ENCODE measurements around the gene LMX1B. TPM values are rescaled to one million over a fixed set of nuclear protein-coding genes. Genes with fewer than 3 reads are reported as not detected.
"Not testable (repeated sequence)": the region's sequence is repeated elsewhere in the genome, so short reads cannot be mapped to it uniquely, and the experiment has no call there.

The LMX1B gene
- total RNA-seq, 1 experiment from 2014 or later, result 2.6 TPM

DNA sequence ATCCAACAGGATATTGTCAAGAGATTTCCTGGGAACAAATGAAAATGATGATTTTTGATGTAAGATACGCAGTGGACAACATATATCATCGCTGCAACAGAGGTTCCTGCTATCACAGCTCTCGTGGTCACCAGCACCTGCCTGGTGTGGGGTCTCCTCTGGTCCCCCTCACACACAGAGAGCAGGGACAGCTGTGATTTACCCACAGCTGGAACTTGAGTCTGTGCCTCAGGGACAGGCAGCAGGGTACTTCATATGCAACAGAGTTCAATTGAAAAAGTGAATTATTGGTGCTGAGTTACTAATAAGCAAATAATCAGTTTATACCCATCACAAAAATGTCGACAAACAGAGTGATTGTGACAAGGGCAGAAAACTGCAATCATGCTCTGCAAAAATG is 93.4 kb downstream of the LMX1B start:
- intact Hi-C loops (cut with micrococcal nuclease; ENCODE audit: unreplicated experiment), result no loop called here
- no peak for TF ChIP-seq TCF7L2 (IDR thresholded peaks at IDR 0.05; ENCODE audit: low read depth, low read length)
- ATAC-seq, result no peak
- no peak for DNase-seq (ENCODE audit: low read depth, low spot score)
- in situ Hi-C loops (cut with HindIII; ENCODE audit: low pct_unique_long_range_greater_than_20kb, low sequenced_read_pairs), result no loop called here
- no peak overlapping the region for H3K4me3 ChIP-seq (ENCODE audit: low read depth in 2 of 2, low read length in 2 of 2)
- peaks cover 4% of the 10 kb centered on the region for H3K4me1 ChIP-seq (ENCODE audit: control insufficient read depth, insufficient read depth, low read length)
- no peaks in the 10 kb centered on the region for H3K36me3 ChIP-seq (ENCODE audit: control insufficient read depth, insufficient read depth, low read length)
- ChIA-PET CTCF (interaction anchor here (1.0 to 2.9 kb wide), 4 partner anchors 20 to 74 kb away, joined by 3 to 33 read pairs (median 3); no protein-coding TSS in a partner anchor), POLR2A (no interaction called here)
- no peak overlapping the region for H3K27ac ChIP-seq (ENCODE audit: low read length)
- no peaks in the 10 kb centered on the region for H3K27me3 ChIP-seq (ENCODE audit: control insufficient read depth, insufficient read depth, low read length)
- BruUV-seq (replicated peaks), result no TSS peak
- no peaks in the 10 kb centered on the region for H3K9me3 ChIP-seq (ENCODE audit: control insufficient read depth, insufficient read depth, low read depth, low read length)

DNA sequence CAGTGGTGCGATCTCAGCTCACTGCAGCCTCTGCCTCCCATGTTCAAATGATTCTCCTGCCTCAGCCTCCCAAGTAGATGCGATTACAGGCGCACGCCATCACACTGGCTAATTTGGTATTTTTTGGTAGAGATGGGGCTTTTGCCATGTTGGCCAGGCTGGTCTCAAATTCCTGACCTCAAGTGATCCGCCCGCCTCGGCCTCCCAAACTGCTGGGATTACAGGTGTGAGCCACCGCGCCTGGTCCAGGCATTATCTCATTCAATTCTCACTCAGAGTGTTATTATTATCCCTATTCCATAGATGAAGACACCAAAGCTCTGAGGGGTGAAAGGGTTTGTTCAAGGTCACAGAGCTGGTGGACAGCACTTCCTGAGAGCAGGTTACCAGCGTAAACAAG is 94.0 kb downstream of the LMX1B start:
- H3K36me3 ChIP-seq (ENCODE audit: control insufficient read depth, insufficient read depth, low read length); ATAC-seq; intact Hi-C loops (cut with micrococcal nuclease; ENCODE audit: unreplicated experiment); DNase-seq (ENCODE audit: low read depth, low spot score); BruUV-seq (replicated peaks); H3K9me3 ChIP-seq (ENCODE audit: control insufficient read depth, insufficient read depth, low read depth, low read length); H3K4me1 ChIP-seq (ENCODE audit: control insufficient read depth, insufficient read depth, low read length); in situ Hi-C loops (cut with HindIII; ENCODE audit: low pct_unique_long_range_greater_than_20kb, low sequenced_read_pairs); H3K27me3 ChIP-seq (ENCODE audit: control insufficient read depth, insufficient read depth, low read length); H3K4me3 ChIP-seq (ENCODE audit: low read depth in 2 of 2, low read length in 2 of 2); POLR2A ChIA-PET; H3K27ac ChIP-seq (ENCODE audit: low read length): not testable (repeated sequence)
- CTCF ChIA-PET, result interaction anchor here (1.1 kb wide), 1 partner anchor 60 kb away, joined by 3 read pairs; no protein-coding TSS in a partner anchor

- Histone ChIP-seq H3K27ac (ENCODE audit: low read length) (no peak overlapping the region), H3K36me3 (ENCODE audit: control insufficient read depth, insufficient read depth, low read length) (no peaks in the 10 kb centered on the region), H3K4me3 (ENCODE audit: low read depth in 2 of 2, low read length in 2 of 2) (no peak overlapping the region), H3K4me1 (ENCODE audit: control insufficient read depth, insufficient read depth, low read length) (peaks cover 4% of the 10 kb centered on the region), H3K9me3 (ENCODE audit: control insufficient read depth, insufficient read depth, low read depth, low read length) (no peaks in the 10 kb centered on the region), H3K27me3 (ENCODE audit: control insufficient read depth, insufficient read depth, low read length) (no peaks in the 10 kb centered on the region)
- intact Hi-C loops (cut with micrococcal nuclease; ENCODE audit: unreplicated experiment), result no loop called here
- POLR2A ChIA-PET, result no interaction called here
- ATAC-seq, result no peak
- in situ Hi-C loops (cut with HindIII; ENCODE audit: low pct_unique_long_range_greater_than_20kb, low sequenced_read_pairs), result no loop called here
- no TSS peak for BruUV-seq (replicated peaks)
- no peak for DNase-seq (ENCODE audit: low read depth, low spot score)
- TF ChIP-seq TCF7L2 (IDR thresholded peaks at IDR 0.05; ENCODE audit: low read depth, low read length) (no peak), POLR2AphosphoS5 (IDR thresholded peaks at IDR 0.05; ENCODE audit: low read depth, low read length) (no peak), SIN3A (IDR thresholded peaks at IDR 0.05; ENCODE audit: borderline replicate concordance, insufficient read depth, low read depth, low read length) (no peak), CTCF (IDR thresholded peaks at IDR 0.05) (no peak), REST (IDR thresholded peaks at IDR 0.05; ENCODE audit: insufficient read depth in 1 of 2, low read depth in 2 of 2, low read length in 1 of 2) (no peak)
- CTCF ChIA-PET, result interaction anchor here (0.7 kb wide), 1 partner anchor 73 kb away, joined by 6 read pairs; no protein-coding TSS in a partner anchor
These were observed 94.5 kb downstream of the LMX1B start for GRCh38 chr9:126708178-126708577.
